ENCODE results near the gene THAP5.
"Not testable (repeated sequence)": the region's sequence is repeated elsewhere in the genome, so short reads cannot be mapped to it uniquely, and the experiment has no call there.

DNA sequence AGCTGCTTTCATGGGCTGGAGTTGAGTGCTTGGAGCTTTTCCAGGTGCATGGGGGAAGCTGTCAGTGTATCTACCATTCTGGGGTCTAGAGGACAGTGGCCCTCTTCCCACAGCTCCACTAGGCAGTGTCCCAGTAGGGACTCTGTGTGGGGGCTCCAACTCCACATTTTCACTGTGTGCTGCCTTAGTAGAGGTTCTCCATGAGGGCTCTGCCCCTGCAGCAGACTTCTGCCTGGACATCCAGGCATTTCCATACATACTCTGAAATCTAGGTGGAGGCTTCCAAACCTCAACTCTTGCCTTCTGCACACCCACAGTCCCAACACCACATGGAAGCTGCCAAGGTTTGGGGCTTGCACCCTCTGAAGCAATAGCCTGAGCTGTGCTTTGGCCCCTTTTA lies 12.8 kb downstream of the THAP5 start:
- TF ChIP-seq POLR2A (IDR thresholded peaks at IDR 0.05); CTCF (IDR thresholded peaks at IDR 0.05 in 8 of 11, conservative IDR thresholded peaks at IDR 0.05 in 3 of 11); POLR2AphosphoS5 (IDR thresholded peaks at IDR 0.05): not testable (repeated sequence)
